Bronchial epithelial cell (primary cell): ENCODE results near the gene TM9SF3. TPM values are rescaled to one million over a fixed set of nuclear protein-coding genes. Genes with fewer than 3 reads are reported as not detected.
"Not testable (repeated sequence)": the region's sequence is repeated elsewhere in the genome, so short reads cannot be mapped to it uniquely, and the experiment has no call there.

Source experiments
- DNase-seq: peaks from one replicate; pipeline ENCODE4 v3.0.0-alpha.2; 2010; ENCODE audit warnings: low read depth
- FAIRE-seq: peaks from 2 replicates; lab custom pipeline; 2011; peaks lifted over from hg19 to GRCh38; lab: Jason Lieb, UNC
- H3K27me3 ChIP-seq: 2 replicates; pipeline ENCODE4 v1.5.1; 2011; ENCODE audit warnings: low read length; ENCODE audit not compliant: control insufficient read depth, insufficient read depth
- H3K36me3 ChIP-seq: 2 replicates; pipeline ENCODE4 v1.5.1; 2011; ENCODE audit warnings: low read length; ENCODE audit not compliant: control insufficient read depth, insufficient read depth
- H3K4me3 ChIP-seq: 2 replicates; pipeline ENCODE4 v1.5.1; 2011; ENCODE audit warnings: mild to moderate bottlenecking, low read depth, low read length, control low read depth
- total RNA-seq: library from RNA; depleted of rRNA; stranded (reverse); fragments of >200 nt; gene quantifications from 2 replicates; pipeline ENCODE4 v1.2.1, GENCODE V29; 2014
- TF ChIP-seq, protein P1 (sequence below): IDR thresholded peaks from 2 replicates; pipeline ENCODE4 v1.5.1; 2011; ENCODE audit warnings: mild to moderate bottlenecking, moderate library complexity, low read length, control low read depth, inconsistent platforms; ENCODE audit not compliant: insufficient read depth, severe bottlenecking

The TM9SF3 gene
- total RNA-seq, 1 donor from 2014 or later, result 145 TPM

GRCh38 chr10:96578633-96579032 lies 8.2 kb downstream of the TM9SF3 start:
- FAIRE-seq, result peak; percentile 77
- Histone ChIP-seq H3K27me3 (no peaks in the 10 kb centered on the region), H3K4me3 (no peak overlapping the region), H3K36me3 (no peaks in the 10 kb centered on the region)
- TF ChIP-seq, protein P1, sequence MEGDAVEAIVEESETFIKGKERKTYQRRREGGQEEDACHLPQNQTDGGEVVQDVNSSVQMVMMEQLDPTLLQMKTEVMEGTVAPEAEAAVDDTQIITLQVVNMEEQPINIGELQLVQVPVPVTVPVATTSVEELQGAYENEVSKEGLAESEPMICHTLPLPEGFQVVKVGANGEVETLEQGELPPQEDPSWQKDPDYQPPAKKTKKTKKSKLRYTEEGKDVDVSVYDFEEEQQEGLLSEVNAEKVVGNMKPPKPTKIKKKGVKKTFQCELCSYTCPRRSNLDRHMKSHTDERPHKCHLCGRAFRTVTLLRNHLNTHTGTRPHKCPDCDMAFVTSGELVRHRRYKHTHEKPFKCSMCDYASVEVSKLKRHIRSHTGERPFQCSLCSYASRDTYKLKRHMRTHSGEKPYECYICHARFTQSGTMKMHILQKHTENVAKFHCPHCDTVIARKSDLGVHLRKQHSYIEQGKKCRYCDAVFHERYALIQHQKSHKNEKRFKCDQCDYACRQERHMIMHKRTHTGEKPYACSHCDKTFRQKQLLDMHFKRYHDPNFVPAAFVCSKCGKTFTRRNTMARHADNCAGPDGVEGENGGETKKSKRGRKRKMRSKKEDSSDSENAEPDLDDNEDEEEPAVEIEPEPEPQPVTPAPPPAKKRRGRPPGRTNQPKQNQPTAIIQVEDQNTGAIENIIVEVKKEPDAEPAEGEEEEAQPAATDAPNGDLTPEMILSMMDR, result no peak
- peak; percentile 23 for DNase-seq

- DNase-seq (peak; percentile 4), FAIRE-seq (no peak)
- Histone ChIP-seq H3K4me3 (no peak overlapping the region), H3K27me3 (no peaks in the 10 kb centered on the region), H3K36me3 (no peaks in the 10 kb centered on the region)
- TF ChIP-seq, protein P1, result no peak
These were observed 8.8 kb downstream of the TM9SF3 start for GRCh38 chr10:96578022-96578421.

GRCh38 chr10:96577069-96577468 lies 9.7 kb downstream of the TM9SF3 start:
- H3K27me3 ChIP-seq, result no peaks in the 10 kb centered on the region
- H3K4me3 ChIP-seq, result no peak overlapping the region
- TF ChIP-seq, protein P1, result no peak
- no peak for FAIRE-seq
- H3K36me3 ChIP-seq, result no peaks in the 10 kb centered on the region
- DNase-seq, result peak; percentile 65

DNA sequence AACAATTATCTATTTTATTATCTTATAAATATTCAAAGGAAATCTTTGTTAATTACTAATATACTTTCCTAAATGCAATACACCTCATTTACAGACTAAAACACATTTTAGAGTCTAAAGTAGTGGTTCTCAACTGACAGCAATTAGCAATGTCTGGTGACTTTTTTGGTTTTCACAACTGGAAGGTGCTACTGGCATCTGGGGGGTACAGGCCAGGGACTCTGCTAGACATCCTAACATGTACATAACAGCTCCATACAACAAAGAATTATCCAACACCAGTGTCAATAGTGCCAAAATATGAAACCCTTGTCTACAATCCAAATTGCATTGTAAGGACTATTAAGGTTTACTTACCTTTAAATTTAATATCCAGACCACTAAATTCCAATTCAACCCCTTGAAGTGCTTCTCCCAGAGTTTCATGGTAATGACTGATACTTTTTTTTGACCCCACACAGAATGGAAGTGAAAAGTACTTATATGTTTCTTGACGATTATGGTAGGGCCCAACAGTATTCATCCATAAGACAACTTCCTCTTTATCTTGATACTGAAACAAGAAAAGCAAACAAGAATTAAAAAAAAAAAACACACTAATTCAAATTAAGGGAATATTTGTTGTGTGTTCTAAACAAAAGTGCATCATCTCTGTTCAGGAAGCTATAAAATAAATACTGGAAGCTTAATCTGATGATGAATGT lies 10.4 kb downstream of the TM9SF3 start:
- no peak for FAIRE-seq
- Histone ChIP-seq H3K4me3 (no peak overlapping the region), H3K27me3 (no peaks in the 10 kb centered on the region), H3K36me3 (no peaks in the 10 kb centered on the region)
- TF ChIP-seq, protein P1, result no peak
- no peak for DNase-seq

GRCh38 chr10:96574564-96574963 lies 12.2 kb downstream of the TM9SF3 start:
- H3K27me3 ChIP-seq, DNase-seq, H3K36me3 ChIP-seq, H3K4me3 ChIP-seq, FAIRE-seq: not testable (repeated sequence)

DNA sequence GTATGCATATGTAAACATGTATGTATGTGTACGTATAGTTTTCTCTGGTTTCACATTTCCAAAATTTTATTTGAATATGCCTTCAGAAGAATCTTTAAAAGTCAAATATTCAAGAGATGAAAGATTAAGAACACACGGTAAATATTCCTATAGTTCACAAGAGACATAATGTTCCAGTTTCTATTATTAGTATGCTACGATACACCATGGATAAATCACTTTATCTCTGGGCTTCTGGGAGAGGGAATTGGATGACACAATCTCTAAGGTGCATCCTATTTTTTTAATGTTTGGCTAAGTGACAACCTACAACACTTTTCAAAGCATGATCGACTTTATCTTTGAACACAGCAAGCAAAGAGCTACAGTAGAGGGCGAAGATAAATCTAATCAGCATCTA lies 13.8 kb downstream of the TM9SF3 start:
- FAIRE-seq (no peak), DNase-seq (no peak)
- Histone ChIP-seq H3K27me3 (no peaks in the 10 kb centered on the region), H3K4me3 (no peak overlapping the region), H3K36me3 (no peaks in the 10 kb centered on the region)
- TF ChIP-seq, protein P1, result no peak
